Small intestine (tissue), 7 donors: ENCODE data around the gene ICE1. TPM values are rescaled to one million over a fixed set of nuclear protein-coding genes. Genes with fewer than 3 reads are reported as not detected.
"Not testable (repeated sequence)": the region's sequence is repeated elsewhere in the genome, so short reads cannot be mapped to it uniquely, and the experiment has no call there.

Experiments
- DNase-seq, 2 donors: peaks; one replicate each; pipeline versions ENCODE4 v3.0.0 to v3.0.0-alpha.2; 2013
- FAIRE-seq: peaks from 2 replicates; lab custom pipeline; 2012; peaks lifted over from hg19 to GRCh38; lab: Jason Lieb, UNC
- H3K27ac ChIP-seq, 3 donors: one replicate each; pipeline ENCODE4 v1.5.1; 2013; ENCODE audit warnings: low read length in 2 of 3, mild to moderate bottlenecking in 2 of 3, control low read depth in 1 of 3, inconsistent platforms in 1 of 3, low read depth in 1 of 3, moderate library complexity in 1 of 3
- H3K27me3 ChIP-seq, 3 donors: one replicate each; pipeline ENCODE4 v1.6.1; 2013; ENCODE audit warnings: low read length in 3 of 3, inconsistent platforms in 1 of 3; ENCODE audit not compliant: control insufficient read depth in 3 of 3, insufficient read depth in 3 of 3
- H3K36me3 ChIP-seq, 3 donors: one replicate each; pipeline ENCODE4 v1.6.1; 2013; ENCODE audit warnings: low read length in 3 of 3, inconsistent platforms in 1 of 3, low read depth in 1 of 3, mild to moderate bottlenecking in 1 of 3, moderate library complexity in 1 of 3; ENCODE audit not compliant: control insufficient read depth in 3 of 3, insufficient read depth in 2 of 3
- H3K4me1 ChIP-seq, 3 donors: one replicate each; pipeline ENCODE4 v1.6.1; 2013; ENCODE audit warnings: low read length in 2 of 3, inconsistent platforms in 1 of 3, low read depth in 1 of 3, mild to moderate bottlenecking in 1 of 3, moderate library complexity in 1 of 3; ENCODE audit not compliant: control insufficient read depth in 3 of 3, insufficient read depth in 2 of 3
- H3K4me3 ChIP-seq, 3 donors: one replicate each; pipeline ENCODE4 v1.5.1; 2013; ENCODE audit warnings: low read length in 3 of 3, control low read depth in 1 of 3, inconsistent platforms in 1 of 3, low read depth in 1 of 3, mild to moderate bottlenecking in 1 of 3, moderate library complexity in 1 of 3
- H3K9me3 ChIP-seq, 2 donors: one replicate each; pipeline ENCODE4 v1.6.1; 2013; ENCODE audit warnings: low read depth in 1 of 2, low read length in 1 of 2; ENCODE audit not compliant: control insufficient read depth in 2 of 2, insufficient read depth in 1 of 2
- WGBS, 3 donors: extraction: QIAGEN DNeasy Blood & Tissue Kit; methylation state at CpG; one replicate each; pipeline ENCODE4 v1.1.7; 2013; 5-methylcytosine and 5-hydroxymethylcytosine counted together
- polyA plus RNA-seq, 4 donors: library from polyadenylated mRNA; stranded (reverse) in 3 of 4; unstranded in 1 of 4; fragments of 200-250 nt in 3 of 4; fragments of 120-200 nt in 1 of 4; gene quantifications; one replicate each; pipeline versions ENCODE4 v1.2.1 to v1.2.3, GENCODE V29; 2013
- donor health status: healthy with polysubstance abuse.
- donor health status: control.
- donor health status: control.
- donor health status: Bipolar disorder and iron deficiency.
- donor health status: healthy.

Gene ICE1
- polyA plus RNA-seq, 4 donors = 5.9 to 18.9 (median 7.8) TPM

DNA sequence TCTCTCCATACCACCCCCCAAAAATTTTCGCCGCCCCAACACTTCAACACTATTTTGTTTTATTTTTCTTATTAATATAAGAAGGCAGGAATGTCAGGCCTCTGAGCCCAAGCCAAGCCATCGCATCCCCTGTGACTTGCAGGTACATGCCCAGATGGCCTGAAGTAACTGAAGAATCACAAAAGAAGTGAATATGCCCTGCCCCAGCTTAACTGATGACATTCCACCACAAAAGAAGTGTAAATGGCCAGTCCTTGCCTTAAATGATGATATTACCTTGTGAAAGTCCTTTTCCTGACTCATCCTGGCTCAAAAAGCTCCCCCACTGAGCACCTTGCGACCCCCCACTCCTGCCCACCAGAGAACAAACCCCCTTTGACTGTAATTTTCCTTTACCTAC, 98.1 kb downstream of the ICE1 start:
- not testable (repeated sequence) for DNase-seq, H3K36me3 ChIP-seq, H3K27me3 ChIP-seq, H3K9me3 ChIP-seq, H3K27ac ChIP-seq, H3K4me1 ChIP-seq, FAIRE-seq, H3K4me3 ChIP-seq
- 84 to 92% (median 91%) methylated on average over 2 of the region's 4 CpGs for WGBS, 3 donors

GRCh38 chr5:5521029-5521428, 98.6 kb downstream of the ICE1 start:
- Histone ChIP-seq H3K27ac (no peak overlapping the region), H3K4me1 (no peaks in the 10 kb centered on the region), H3K36me3 (no peaks in the 10 kb centered on the region), H3K27me3 (no peaks in the 10 kb centered on the region), H3K4me3 (no peak overlapping the region), H3K9me3 (no peaks in the 10 kb centered on the region)
- FAIRE-seq (no peak), DNase-seq (no peak)
- 76 to 96% (median 77%) methylated on average over 5 to 7 of the region's 8 CpGs for WGBS, 3 donors

DNA sequence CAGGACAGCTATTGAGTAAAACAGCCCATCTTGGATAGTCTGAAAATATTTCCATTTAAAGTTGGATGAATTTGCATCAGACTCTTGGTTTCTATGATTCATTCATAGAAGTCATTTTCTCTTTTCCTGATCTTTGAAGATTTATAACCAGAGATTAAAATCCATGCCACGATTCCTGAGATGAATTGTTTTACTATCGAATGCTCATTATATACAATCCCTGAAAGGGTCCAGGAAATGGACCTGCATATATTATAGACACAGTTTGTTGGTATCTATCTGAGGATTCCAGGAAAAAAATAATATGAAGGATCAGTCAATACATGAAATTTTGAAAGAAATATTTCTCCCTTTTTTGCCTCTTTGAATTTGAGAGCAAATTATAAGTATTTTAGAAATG, 99.0 kb downstream of the ICE1 start:
- 75 to 77% (median 76%) methylated on average over 2 of the region's 2 CpGs for WGBS, 3 donors
- Histone ChIP-seq H3K4me1 (no peaks in the 10 kb centered on the region), H3K9me3 (no peaks in the 10 kb centered on the region), H3K4me3 (no peak overlapping the region), H3K27ac (no peak overlapping the region), H3K27me3 (no peaks in the 10 kb centered on the region), H3K36me3 (no peaks in the 10 kb centered on the region)
- FAIRE-seq (no peak), DNase-seq (no peak)

DNA sequence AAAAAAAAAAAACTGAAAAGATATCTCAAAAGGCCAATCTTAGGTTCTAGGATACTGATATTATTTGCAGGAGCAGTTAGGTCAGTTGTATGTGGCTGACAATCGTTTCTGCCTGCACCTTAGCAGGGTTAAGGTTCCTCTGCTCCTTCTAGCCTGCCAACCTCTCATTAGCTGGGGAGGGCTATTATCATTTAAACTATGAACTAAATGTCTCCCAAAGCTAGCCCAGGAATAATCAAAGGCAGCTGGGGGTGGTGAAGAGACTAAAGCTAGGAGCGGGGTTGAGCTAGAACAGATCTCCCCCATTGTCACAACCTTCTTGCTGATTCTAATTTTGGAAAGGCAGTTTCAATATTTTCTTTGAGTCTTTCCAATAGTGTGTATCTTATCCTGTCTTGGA, 99.9 kb downstream of the ICE1 start:
- no peaks in the 10 kb centered on the region for H3K36me3 ChIP-seq
- no peaks in the 10 kb centered on the region for H3K27me3 ChIP-seq
- H3K9me3 ChIP-seq = no peaks in the 10 kb centered on the region
- H3K27ac ChIP-seq = no peak overlapping the region
- DNase-seq (no peak), FAIRE-seq (no peak)
- 72 to 88% (median 85%) methylated on average over 2 of the region's 2 CpGs for WGBS, 3 donors
- H3K4me1 ChIP-seq = no peaks in the 10 kb centered on the region
- H3K4me3 ChIP-seq = no peak overlapping the region

DNA sequence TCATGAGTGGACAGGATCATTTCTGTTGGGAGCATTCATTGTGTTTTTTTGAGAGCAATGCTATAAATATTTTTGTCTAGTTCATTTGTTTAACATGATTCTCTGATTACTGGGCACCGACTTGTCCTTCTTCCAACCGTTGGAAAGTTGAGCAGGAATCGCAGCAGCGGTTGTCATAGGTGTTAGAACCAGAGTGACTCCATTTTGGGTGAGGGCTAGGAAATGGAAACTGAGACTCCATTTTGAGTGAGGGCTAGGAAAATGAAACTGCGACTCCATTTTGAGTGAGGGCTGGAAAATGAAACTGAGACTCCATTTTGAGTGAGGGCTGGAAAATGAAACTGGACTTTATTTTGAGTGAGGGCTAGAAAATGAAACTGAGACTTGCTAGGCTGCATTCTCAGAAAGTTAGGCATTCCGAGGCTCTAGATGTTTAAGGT, 100.6 kb downstream of the ICE1 start:
- Histone ChIP-seq H3K27me3 (no peaks in the 10 kb centered on the region), H3K9me3 (no peaks in the 10 kb centered on the region), H3K36me3 (no peaks in the 10 kb centered on the region), H3K27ac (no peak overlapping the region), H3K4me1 (no peaks in the 10 kb centered on the region), H3K4me3 (no peak overlapping the region)
- DNase-seq (peak; percentile 26 to 57), FAIRE-seq (no peak)
- WGBS, 3 donors = 68 to 74% (median 72%) methylated on average over 6 of the region's 6 CpGs

GRCh38 chr5:5524327-5524726, 101.8 kb downstream of the ICE1 start:
- no peak overlapping the region for H3K4me3 ChIP-seq
- H3K9me3 ChIP-seq = no peaks in the 10 kb centered on the region
- no peak overlapping the region for H3K27ac ChIP-seq
- H3K36me3 ChIP-seq = no peaks in the 10 kb centered on the region
- H3K27me3 ChIP-seq = no peaks in the 10 kb centered on the region
- no peaks in the 10 kb centered on the region for H3K4me1 ChIP-seq
- DNase-seq (no peak), FAIRE-seq (no peak)
- 83 to 90% (median 88%) methylated on average over 3 of the region's 3 CpGs for WGBS, 3 donors

DNA sequence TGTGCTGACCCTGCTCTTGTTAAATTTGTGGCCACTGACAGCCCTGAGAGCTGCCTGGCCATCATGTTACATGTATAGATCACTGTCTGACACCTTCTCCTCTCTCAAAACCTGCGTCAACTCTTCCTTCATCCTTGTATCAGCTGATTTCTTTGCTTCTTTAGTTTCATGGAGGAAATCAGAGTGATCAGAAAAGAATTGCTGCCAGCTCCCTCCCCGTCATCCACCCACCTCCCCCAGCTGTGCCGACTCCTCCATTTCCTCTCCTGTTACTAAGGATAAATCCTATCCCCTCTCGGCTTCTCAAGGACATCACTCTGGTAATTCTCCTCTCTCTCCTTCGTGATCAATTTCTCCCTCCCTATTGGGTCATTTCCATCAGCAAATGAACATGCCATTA, 108.9 kb downstream of the ICE1 start:
- Histone ChIP-seq H3K4me3 (no peak overlapping the region), H3K27me3 (no peaks in the 10 kb centered on the region), H3K36me3 (no peaks in the 10 kb centered on the region), H3K27ac (no peak overlapping the region), H3K4me1 (no peaks in the 10 kb centered on the region), H3K9me3 (no peaks in the 10 kb centered on the region)
- DNase-seq = no peak
- FAIRE-seq = no peak
- WGBS, 3 donors = 57 to 65% (median 62%) methylated on average over 5 of the region's 5 CpGs

- Histone ChIP-seq H3K27ac (no peak overlapping the region), H3K9me3 (no peaks in the 10 kb centered on the region), H3K4me3 (no peak overlapping the region), H3K36me3 (no peaks in the 10 kb centered on the region), H3K4me1 (no peaks in the 10 kb centered on the region), H3K27me3 (no peaks in the 10 kb centered on the region)
- WGBS, 3 donors = 84 to 92% (median 86%) methylated on average over 13 of the region's 13 CpGs
- DNase-seq = no peak
- FAIRE-seq = no peak
Observed at GRCh38 chr5:5532306-5533076, 110.0 kb downstream of the ICE1 start.

GRCh38 chr5:5533927-5534326, 111.5 kb downstream of the ICE1 start:
- no peak for FAIRE-seq
- 24 to 60% (median 45%) methylated on average over 8 to 9 of the region's 9 CpGs for WGBS, 3 donors

More at GRCh38 chr5:5533927-5534326, 111.5 kb downstream of the ICE1 start:
- no peaks in the 10 kb centered on the region for H3K36me3 ChIP-seq
- DNase-seq = no peak
- no peaks in the 10 kb centered on the region for H3K4me1 ChIP-seq
- H3K4me3 ChIP-seq = no peak overlapping the region
- H3K27ac ChIP-seq = no peak overlapping the region
- no peaks in the 10 kb centered on the region for H3K27me3 ChIP-seq
- H3K9me3 ChIP-seq = no peaks in the 10 kb centered on the region
